ENCODE data around the gene ZNF385B.

ZNF385B gene

DNA sequence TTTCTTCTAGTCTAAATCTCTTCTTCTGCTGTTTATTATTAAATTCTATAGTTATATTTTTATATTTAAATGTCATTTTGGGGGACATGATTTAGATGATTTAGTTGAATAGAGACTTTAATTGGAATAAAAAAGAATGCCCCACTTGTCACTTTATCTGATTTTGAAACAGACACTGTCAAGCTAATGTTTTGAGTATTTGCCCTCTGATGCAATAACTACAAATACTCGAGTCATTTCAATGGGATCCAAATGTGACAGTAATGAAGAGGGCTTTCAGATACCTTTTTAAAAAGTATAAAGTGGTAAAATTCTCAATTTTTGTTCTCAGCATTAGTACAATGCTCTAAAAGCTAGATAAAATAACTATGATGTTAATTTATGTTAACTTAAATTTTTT lies 339.5 kb downstream of the ZNF385B start:
- TF ChIP-seq, protein P1, sequence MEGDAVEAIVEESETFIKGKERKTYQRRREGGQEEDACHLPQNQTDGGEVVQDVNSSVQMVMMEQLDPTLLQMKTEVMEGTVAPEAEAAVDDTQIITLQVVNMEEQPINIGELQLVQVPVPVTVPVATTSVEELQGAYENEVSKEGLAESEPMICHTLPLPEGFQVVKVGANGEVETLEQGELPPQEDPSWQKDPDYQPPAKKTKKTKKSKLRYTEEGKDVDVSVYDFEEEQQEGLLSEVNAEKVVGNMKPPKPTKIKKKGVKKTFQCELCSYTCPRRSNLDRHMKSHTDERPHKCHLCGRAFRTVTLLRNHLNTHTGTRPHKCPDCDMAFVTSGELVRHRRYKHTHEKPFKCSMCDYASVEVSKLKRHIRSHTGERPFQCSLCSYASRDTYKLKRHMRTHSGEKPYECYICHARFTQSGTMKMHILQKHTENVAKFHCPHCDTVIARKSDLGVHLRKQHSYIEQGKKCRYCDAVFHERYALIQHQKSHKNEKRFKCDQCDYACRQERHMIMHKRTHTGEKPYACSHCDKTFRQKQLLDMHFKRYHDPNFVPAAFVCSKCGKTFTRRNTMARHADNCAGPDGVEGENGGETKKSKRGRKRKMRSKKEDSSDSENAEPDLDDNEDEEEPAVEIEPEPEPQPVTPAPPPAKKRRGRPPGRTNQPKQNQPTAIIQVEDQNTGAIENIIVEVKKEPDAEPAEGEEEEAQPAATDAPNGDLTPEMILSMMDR (IDR thresholded peaks at IDR 0.05; ENCODE audit: borderline replicate concordance, insufficient read depth, low read depth, low read length): no peak
- H3K4me3 ChIP-seq (ENCODE audit: low read depth, low read length): no peak overlapping the region

DNA sequence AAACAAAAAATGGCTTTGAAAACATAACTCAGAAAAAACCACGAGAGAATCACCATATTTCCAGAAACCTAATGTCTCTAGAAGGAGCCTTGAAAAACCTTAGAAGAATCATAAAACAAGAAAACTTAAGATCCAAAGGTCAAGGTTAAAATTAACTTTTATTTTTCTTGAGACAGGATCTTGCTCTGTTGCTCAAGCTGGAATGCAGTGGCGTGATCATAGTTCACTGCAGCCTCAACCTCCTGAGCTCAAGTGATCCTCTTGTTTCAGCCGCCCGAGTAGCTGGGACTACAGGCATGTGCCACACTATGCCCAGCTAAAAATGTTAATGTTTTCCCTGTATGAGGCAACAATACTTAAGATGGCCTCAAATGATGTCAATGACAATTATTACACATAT lies 342.6 kb downstream of the ZNF385B start:
- TF ChIP-seq, protein P1 (IDR thresholded peaks at IDR 0.05; ENCODE audit: borderline replicate concordance, insufficient read depth, low read depth, low read length): no peak
- H3K4me3 ChIP-seq (ENCODE audit: low read depth, low read length): no peak overlapping the region

DNA sequence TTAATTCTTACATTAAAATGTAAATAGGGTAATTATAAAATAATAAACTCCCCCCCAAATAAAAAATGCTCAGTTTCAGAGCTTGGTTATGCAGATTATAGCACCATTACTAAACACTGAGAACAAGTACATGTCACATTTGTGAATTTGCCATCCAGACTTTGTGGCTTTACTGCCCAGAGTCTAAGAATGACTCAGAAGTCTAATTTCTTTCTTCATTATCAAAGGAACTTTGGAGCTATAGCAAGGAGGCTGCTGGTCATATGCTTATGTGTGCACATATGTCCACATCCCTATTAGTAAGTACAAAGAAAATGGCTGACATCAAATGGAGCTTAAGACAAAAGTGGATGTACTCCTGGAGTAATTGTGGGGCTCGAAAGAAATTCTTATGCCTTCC lies 348.2 kb downstream of the ZNF385B start:
- no peak overlapping the region for H3K4me3 ChIP-seq (ENCODE audit: low read depth, low read length)
- TF ChIP-seq, protein P1 (IDR thresholded peaks at IDR 0.05; ENCODE audit: borderline replicate concordance, insufficient read depth, low read depth, low read length): no peak

DNA sequence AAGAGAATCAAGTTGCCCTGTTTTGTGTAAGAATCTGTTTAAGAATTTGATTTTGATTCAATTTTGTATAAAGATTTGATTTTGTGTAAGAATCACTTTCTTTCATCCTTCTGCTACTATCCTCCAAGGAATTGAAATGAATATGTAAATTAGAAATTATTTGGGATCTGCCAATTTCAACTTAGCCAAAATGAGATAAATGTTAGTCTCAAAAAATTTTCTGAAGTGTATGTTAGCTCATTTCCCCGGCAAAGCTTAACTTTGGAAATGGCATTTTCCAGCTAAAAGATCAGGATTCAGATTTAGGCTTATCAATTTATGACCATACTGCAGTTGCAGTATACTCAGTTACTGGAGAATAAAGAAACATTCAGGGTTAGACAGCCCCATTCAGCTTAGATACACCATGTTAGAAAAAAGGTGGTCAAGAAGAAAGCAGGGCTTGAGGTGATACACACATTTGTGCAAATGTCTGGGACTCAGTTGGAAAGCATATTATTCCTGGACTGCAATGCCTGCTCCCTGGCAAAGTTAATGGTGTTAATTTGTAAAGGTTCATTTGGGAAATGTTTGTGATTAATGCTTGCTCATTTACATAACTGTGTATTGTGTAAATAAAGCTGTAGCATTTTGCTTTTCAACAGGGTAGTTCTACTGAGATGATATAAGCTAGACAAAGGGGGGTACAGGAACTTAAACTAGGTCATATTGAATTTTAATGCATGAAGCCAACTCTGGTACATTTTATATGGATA lies 349.0 kb downstream of the ZNF385B start:
- TF ChIP-seq, protein P1 (IDR thresholded peaks at IDR 0.05; ENCODE audit: borderline replicate concordance, insufficient read depth, low read depth, low read length): no peak

DNA sequence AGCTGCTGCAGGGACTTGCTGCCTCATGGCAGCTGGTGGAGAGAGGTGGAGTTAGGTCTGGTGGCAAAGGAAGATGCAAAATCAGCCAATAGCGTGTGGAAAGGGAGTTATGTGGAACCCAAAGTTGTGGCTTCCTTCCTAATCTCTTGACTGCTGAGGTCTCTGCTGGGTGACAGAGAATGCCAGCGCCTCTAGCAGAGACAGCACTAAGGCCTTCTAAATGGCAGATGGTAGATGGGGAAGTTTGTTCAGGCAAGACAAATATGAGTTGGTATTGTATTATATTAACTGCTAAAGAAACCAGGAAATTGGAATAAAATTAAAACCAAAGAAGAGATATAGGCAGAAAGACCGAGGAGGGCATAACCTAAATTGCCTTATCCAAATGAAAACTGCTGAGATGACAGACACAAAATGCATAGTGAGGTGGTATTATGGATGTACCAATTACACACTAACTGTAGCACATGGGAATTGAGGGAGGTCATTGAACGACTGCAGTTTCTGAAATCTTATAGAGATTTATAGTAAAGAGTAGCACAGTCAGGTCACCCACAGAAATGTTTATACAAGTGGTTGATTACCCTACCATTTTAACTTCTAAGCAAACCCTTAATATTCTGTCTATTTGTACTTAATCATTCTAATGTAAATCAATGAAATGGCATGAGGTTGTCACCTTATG lies 350.2 kb downstream of the ZNF385B start:
- H3K4me3 ChIP-seq (ENCODE audit: low read depth, low read length): no peak overlapping the region
- TF ChIP-seq, protein P1 (IDR thresholded peaks at IDR 0.05; ENCODE audit: borderline replicate concordance, insufficient read depth, low read depth, low read length): no peak

More for the DNA sequence above, 349.0 kb downstream of the ZNF385B start:
- H3K4me3 ChIP-seq (ENCODE audit: low read depth, low read length): no peak overlapping the region

- H3K4me3 ChIP-seq (ENCODE audit: low read depth, low read length): no peak overlapping the region
- TF ChIP-seq, protein P1 (IDR thresholded peaks at IDR 0.05; ENCODE audit: borderline replicate concordance, insufficient read depth, low read depth, low read length): no peak
Measured at GRCh38 chr2:179495315-179495714, 366.1 kb downstream of the ZNF385B start.

- no peak overlapping the region for H3K4me3 ChIP-seq (ENCODE audit: low read depth, low read length)
- TF ChIP-seq, protein P1 (IDR thresholded peaks at IDR 0.05; ENCODE audit: borderline replicate concordance, insufficient read depth, low read depth, low read length): no peak
Measured at GRCh38 chr2:179488563-179488962, 372.8 kb downstream of the ZNF385B start.
